Measurements from ENCODE around the gene CYP2S1. TPM values are rescaled to one million over a fixed set of nuclear protein-coding genes. Genes with fewer than 3 reads are reported as not detected.
A peak's percentile ranks its signal among the peaks of the same experiment; 100 is the strongest.
"Not testable (repeated sequence)": the region's sequence is repeated elsewhere in the genome, so short reads cannot be mapped to it uniquely, and the experiment has no call there.

The CYP2S1 gene
- total RNA-seq, 2 donors from 2014 or later, result 114 to 152 TPM

DNA sequence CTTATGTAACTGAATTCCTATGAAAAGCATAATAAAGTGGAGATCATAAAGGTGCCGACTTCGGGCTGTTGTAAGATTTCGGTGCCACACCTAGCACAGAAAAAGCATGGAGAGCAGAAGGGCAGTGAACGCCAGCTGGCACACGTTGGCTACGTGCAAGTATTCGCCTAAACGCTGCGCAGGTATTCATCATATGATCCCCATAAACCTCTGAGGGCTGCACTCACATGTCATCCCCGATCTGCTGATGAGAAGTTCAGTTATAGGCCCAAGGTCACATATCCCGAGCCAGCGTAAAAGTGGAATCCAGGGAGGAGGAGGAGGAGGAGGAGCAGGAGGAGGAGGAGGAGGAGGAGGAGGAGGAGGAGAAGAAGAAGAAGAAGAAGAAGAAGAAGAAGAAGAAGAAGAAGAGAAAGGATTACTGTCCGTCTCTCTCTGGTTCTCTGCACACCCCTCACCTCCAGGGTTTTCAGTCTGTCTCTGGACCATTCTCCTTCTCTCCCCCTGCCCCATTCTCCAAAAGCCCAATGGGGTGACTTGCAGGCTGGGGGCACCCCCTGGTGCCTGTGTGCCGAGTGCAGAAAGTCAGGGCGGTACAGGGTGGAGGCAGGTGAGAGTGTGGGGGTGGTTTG, 18.6 kb upstream of the CYP2S1 start:
- Histone ChIP-seq H3K9ac (ENCODE audit: low read depth in 2 of 2, low read length in 2 of 2) (peak overlapping the region in 1 of 2 donors; percentile 77), H3K4me1 (peaks cover 5% of the 10 kb centered on the region), H3K36me3 (no peaks in the 10 kb centered on the region), H3K27ac (peak overlapping the region; percentile 76), H3K27me3 (no peaks in the 10 kb centered on the region), H3K9me3 (no peaks in the 10 kb centered on the region), H3K4me3 (no peak overlapping the region)
- intact Hi-C loops (cut with DNase I), result no loop called here
- DNase-seq, result peak; percentile 86
- TF ChIP-seq, protein P1, sequence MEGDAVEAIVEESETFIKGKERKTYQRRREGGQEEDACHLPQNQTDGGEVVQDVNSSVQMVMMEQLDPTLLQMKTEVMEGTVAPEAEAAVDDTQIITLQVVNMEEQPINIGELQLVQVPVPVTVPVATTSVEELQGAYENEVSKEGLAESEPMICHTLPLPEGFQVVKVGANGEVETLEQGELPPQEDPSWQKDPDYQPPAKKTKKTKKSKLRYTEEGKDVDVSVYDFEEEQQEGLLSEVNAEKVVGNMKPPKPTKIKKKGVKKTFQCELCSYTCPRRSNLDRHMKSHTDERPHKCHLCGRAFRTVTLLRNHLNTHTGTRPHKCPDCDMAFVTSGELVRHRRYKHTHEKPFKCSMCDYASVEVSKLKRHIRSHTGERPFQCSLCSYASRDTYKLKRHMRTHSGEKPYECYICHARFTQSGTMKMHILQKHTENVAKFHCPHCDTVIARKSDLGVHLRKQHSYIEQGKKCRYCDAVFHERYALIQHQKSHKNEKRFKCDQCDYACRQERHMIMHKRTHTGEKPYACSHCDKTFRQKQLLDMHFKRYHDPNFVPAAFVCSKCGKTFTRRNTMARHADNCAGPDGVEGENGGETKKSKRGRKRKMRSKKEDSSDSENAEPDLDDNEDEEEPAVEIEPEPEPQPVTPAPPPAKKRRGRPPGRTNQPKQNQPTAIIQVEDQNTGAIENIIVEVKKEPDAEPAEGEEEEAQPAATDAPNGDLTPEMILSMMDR (IDR thresholded peaks at IDR 0.05), result no peak

DNA sequence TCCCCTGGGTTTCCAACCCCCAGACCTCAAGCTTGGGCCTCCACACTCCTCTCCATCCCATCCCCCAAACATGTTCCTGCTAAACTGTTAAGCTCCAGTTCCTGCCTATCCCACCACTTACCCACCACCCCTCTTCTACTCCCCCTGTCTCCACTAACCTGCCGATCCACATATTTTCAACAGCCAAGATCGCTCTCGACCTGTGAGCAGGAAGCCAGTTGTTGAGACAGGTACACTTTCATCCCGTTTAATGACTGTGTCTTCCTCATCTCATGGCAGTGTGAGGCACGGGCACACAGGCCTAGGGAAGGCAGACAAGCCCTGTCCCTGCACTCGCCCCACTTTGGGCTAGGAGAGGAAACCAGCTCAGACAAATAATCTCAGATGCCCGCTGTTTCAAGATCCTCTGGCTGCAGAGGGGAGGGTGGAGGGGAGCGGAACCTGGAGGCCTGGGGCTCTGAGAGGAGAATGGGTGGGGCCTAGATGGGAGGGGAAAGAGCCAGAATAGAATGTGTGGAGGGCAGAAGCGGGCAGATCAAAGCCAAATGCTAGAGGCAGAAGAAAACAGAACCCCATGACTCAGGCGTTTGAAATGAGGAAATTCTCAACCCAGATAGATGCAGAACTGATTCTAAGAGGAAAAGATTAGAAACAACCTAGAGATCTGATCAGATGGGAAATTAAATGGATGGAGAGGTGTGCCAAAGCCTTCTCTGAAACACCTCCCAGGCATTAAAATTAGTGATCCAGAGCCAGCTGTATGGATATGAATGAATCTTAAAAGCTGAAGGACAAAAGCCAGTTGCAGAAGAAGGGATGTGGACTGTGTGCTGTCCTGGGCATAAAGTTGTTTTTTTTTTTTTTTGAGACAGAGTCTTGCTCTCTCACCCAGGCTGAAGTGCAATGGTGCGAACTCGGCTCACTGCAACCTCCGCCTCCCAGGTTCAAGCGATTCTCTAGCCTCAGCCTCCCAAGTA, 16.9 kb upstream of the CYP2S1 start:
- intact Hi-C loops (cut with DNase I), result no loop called here
- Histone ChIP-seq H3K9me3 (no peaks in the 10 kb centered on the region), H3K27me3 (no peaks in the 10 kb centered on the region), H3K9ac (ENCODE audit: low read depth in 2 of 2, low read length in 2 of 2) (peak overlapping the region in 1 of 2 donors; percentile 77), H3K27ac (peak overlapping the region; percentile 72), H3K36me3 (no peaks in the 10 kb centered on the region), H3K4me3 (peak overlapping the region; percentile 7), H3K4me1 (peaks cover 5% of the 10 kb centered on the region)
- DNase-seq, result peak; percentile 88
- TF ChIP-seq, protein P1 (IDR thresholded peaks at IDR 0.05), result no peak

DNA sequence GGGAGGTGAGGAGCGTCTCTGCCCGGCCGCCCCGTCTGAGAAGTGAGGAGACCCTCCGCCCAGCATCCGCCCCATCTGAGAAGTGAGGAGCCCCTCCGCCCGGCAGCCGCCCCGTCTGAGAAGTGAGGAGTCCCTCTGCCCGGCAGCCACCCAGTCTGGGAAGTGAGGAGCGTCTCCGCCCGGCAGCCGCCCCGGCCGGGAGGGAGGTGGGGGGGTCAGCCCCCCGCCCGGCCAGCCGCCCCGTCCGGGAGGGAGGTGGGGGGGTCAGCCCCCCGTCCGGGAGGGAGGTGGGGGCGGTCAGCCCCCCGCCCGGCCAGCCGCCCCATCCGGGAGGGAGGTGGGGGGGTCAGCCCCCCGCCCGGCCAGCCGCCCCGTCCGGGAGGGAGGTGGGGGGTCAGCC, 12.8 kb upstream of the CYP2S1 start:
- intact Hi-C loops (cut with DNase I); H3K36me3 ChIP-seq; H3K9me3 ChIP-seq; DNase-seq; H3K9ac ChIP-seq (ENCODE audit: low read depth in 2 of 2, low read length in 2 of 2); H3K4me1 ChIP-seq; H3K4me3 ChIP-seq; H3K27me3 ChIP-seq; H3K27ac ChIP-seq: not testable (repeated sequence)

DNA sequence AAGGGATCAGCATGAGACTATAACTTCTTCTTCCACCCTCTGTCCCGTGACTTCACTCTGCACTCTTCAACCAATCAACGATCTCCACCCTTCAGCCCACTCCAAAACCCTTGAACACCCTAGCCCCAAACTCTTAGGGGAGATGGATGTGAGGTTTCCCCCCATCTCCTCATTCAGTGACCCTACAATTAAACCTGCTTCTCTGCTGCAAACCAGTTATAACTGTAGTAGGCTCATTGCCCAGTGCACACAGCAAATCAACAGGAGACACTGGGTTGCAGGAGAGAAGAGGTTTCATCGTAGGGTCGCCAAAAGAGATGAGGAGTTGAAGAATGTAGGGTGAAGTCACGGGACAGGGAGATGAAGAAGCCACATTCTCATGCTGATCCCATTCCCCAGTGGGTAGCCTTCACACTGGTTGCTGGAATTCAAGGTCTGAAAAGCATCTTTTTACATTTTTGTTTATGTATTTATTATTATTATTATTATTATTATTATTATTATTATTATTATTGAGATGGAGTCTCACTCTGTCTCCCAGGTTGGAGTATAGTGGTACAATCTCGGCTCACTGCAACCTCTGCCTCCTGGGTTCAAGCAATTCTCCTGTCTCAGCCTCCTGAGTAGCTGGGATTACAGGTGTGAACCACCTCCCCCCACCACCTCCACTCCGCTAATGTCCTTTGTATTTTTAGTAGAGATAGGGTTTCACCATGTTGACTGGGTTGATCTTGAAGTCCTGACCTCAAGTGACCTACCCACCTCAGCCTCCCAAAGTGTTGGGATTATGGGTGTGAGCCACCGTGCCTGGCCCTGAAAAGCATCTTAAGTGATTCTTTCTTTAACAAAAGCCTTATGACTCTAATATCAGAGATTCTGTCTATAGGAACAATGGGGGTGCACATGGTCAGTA, 5.8 kb upstream of the CYP2S1 start:
- no peak for DNase-seq
- H3K27ac ChIP-seq, result no peak overlapping the region
- intact Hi-C loops (cut with DNase I), result no loop called here
- no peaks in the 10 kb centered on the region for H3K36me3 ChIP-seq
- TF ChIP-seq, protein P1 (IDR thresholded peaks at IDR 0.05), result no peak
- H3K9ac ChIP-seq (ENCODE audit: low read depth in 2 of 2, low read length in 2 of 2), result no peak overlapping the region
- peaks cover 3% of the 10 kb centered on the region for H3K4me1 ChIP-seq
- no peak overlapping the region for H3K4me3 ChIP-seq
- H3K27me3 ChIP-seq, result no peaks in the 10 kb centered on the region
- no peaks in the 10 kb centered on the region for H3K9me3 ChIP-seq

DNA sequence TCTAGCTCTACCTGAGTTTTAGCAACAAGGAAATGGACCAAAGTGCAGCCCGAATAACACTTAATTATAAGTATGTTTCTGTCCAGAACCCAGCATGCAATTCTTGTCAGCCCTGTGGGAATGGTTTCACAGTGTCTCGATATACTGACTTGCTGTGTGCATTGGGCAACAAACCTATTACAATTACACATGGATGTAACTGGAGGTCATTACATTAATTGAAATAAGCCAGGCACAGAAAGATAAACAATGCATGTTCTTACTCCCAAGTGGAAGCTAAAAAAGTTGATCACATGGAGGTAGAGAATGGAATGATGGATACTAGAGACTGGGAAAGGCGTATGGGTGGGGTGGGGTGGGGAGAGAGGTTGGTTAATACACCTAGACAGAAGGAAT, 5.1 kb upstream of the CYP2S1 start:
- Histone ChIP-seq H3K36me3 (no peaks in the 10 kb centered on the region), H3K27ac (no peak overlapping the region), H3K9ac (ENCODE audit: low read depth in 2 of 2, low read length in 2 of 2) (no peak overlapping the region), H3K9me3 (no peaks in the 10 kb centered on the region), H3K4me3 (no peak overlapping the region), H3K27me3 (no peaks in the 10 kb centered on the region), H3K4me1 (peaks cover 5% of the 10 kb centered on the region)
- intact Hi-C loops (cut with DNase I), result no loop called here
- DNase-seq, result no peak
- TF ChIP-seq, protein P1 (IDR thresholded peaks at IDR 0.05), result no peak
